Astrocyte of the hippocampus (primary cell): ENCODE data around the gene MAP6D1.
A peak's percentile ranks its signal among the peaks of the same experiment; 100 is the strongest.

Source experiments
- DNase-seq: peaks from one replicate; pipeline ENCODE4 v3.0.0; 2011; ENCODE audit warnings: low read depth, low spot score

Gene MAP6D1

DNA sequence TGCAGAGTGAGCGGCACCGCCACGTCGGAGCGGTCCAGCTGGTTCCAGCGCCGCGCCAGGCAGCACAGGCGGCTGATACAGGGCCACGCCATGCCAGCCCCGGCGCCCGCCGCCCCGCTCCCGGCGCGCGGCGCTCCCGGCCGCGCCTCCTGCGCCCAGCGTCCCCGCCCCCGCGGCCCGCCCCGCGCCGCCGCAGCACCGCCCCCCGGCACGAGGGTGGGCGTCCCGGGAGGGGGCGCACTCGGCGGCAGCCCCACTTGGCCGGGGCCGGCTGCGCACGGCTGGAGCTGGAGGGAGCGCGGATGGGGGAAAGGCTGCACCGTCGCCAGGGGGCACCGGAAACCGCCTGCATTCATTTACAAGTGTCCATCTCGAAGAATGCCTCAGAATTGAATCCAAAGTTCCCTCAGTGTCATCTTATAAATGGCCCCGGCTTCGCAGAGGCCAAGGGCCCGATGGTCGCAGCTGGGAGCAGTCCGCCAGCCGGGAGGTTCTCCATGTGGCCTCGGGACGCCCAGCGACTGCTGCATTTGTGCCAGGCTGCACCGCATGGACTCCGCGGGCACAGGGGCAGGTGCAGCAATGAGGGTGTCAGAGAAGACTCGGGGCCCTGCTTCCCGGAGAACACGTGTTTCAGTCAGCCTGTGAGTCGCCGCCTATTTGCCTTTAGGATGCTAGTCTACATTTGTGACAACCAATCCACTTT is at the start of gene MAP6D1:
TSS of gene MAP6D1 (minus strand) at position 122 of the 706 bp plus-strand sequence. CDS start at position 92, 30 bp downstream.
- DNase-seq, result peak; percentile 77

GRCh38 chr3:183873914-183874313 is 48.5 kb upstream of the MAP6D1 start:
- no peak for DNase-seq

DNA sequence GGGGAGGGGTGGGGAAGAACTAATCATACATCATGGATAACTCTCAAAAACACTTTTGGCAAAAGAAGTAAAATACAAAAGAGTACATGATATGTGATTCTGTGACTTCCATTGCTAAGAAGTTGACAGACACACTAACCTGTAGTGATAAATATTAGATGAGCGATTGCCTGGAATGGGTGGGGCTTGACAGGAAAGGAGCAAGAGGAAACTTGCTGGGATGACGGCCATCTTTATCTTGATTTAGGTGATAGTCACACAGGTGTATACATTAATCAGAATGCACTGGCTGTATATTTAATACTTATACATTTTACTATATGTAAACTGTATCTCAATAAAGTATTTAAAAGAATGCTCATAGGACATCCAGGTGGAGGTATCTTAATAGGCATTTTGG is 46.2 kb upstream of the MAP6D1 start:
- DNase-seq, result no peak

DNA sequence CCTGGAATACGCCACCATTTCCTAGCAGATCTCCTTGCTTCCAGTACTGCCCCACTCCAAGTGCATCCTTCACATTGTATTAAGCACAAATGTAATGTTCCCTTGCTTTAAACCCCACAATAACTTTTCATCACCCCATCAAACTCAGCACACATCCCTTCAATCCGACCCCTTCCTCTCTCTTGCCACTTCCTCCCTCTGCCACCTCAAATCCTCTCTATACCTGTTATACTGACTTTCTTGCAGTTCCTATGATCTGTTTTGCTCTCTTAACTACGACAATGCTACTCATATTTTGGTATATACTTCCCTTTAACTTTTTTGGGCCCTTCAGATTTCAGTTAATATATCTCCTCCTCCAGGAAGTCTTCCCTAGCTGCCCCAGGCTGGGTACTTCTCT is 45.2 kb upstream of the MAP6D1 start:
- no peak for DNase-seq

DNA sequence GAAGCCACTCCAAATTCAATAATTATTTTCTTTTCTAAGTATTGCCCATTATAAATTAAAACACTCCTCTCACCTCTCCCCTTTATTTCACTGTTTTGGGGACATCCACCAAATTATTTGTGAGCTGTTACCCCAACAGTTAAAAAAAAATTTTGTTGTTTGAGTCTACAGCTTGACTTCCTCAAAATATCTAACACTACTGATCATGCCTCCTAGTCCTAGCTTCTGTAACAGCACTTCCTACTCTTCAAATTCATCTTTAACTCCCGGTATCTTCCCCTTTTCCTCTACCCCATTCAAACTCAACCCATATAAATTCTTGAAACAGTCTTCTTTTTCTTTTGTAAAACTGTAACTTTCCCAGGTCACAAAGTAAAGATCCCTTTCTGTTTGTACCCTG is 43.4 kb upstream of the MAP6D1 start:
- no peak for DNase-seq

- no peak for DNase-seq
Observed at GRCh38 chr3:183862610-183863009, 37.2 kb upstream of the MAP6D1 start.

GRCh38 chr3:183857863-183858262 is 32.5 kb upstream of the MAP6D1 start:
- peak; percentile 7 for DNase-seq

DNA sequence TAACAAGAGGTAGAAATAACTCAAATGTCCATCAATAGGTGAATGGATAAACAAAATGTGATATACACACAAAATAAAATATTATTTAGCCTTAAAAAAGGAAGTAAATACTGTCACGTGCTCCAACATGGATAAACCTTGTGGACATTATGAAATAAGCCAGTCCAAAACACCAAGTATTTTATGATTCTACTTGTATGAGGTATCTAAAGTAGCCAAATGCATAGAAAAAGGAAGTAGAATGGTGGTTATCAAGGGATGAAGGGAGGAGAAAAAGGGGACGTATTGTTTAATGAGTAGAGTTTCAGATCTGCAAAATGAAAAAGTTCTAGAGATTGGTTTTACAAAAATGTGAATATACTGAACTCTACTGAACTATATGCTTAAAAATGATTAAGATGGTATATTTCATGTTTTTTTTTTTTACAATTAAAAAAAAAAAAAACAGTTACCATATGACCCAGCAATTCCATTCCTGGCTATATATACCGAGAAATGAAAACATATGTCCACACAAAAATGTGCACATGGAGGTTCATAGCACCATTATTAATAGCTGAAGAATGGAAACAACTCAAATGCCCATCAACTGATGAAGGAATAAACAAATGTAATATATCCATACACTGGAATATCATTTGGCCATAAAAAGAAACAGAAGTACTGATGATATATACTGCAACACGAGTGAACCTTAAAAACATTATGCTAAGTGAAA is 29.1 kb upstream of the MAP6D1 start:
- DNase-seq, result no peak

- no peak for DNase-seq
Observed at GRCh38 chr3:183845608-183846288, 20.4 kb upstream of the MAP6D1 start.

- DNase-seq, result no peak
Observed at GRCh38 chr3:183845090-183845489, 19.7 kb upstream of the MAP6D1 start.

DNA sequence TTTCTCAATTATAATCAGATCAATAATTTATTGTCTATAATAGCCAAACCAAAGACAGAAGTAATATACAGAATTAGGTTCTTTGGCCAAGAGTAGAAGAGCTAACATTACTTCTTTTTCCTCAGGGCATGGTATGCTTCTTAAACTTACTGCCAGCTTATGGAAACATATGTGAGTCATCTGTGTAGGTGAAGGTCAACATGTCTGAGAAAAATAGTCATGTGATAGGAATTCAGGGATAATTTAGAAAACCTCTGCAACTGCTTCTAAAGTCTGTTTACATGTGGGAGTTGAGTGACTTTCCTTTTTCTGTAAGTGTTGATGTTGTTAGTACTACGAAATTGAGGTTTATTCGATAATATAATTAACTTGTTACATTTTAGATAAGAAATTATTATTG is 19.2 kb upstream of the MAP6D1 start:
- peak; percentile 34 for DNase-seq

GRCh38 chr3:183839751-183840150 is 14.4 kb upstream of the MAP6D1 start:
- DNase-seq, result no peak

- DNase-seq, result no peak
Observed at GRCh38 chr3:183837894-183838293, 12.5 kb upstream of the MAP6D1 start.

- no peak for DNase-seq
Observed at GRCh38 chr3:183837390-183837789, 12.0 kb upstream of the MAP6D1 start.

- DNase-seq, result no peak
Observed at GRCh38 chr3:183833516-183833915, 8.1 kb upstream of the MAP6D1 start.

DNA sequence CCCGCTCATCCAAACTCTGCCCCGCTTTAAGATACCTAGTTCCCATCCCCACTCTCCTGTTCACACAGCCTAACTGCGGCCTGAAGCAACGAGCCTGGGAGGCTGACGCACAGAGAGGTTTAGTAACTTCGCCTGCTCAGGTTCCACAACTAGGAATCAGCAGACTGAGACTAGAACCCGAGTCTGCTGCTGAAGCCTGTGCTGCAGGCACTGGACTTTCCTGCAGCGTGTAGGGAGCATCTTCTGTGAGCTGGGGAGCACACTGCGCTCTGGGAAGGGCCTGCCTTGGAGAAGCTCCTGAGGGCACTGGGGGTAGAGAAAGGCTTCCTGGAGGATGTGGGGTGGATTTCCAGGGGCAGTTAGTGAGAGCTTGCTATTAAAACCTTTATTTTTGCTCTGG is 4.8 kb upstream of the MAP6D1 start:
- no peak for DNase-seq

GRCh38 chr3:183829466-183829865 is 4.1 kb upstream of the MAP6D1 start:
- DNase-seq, result no peak

DNA sequence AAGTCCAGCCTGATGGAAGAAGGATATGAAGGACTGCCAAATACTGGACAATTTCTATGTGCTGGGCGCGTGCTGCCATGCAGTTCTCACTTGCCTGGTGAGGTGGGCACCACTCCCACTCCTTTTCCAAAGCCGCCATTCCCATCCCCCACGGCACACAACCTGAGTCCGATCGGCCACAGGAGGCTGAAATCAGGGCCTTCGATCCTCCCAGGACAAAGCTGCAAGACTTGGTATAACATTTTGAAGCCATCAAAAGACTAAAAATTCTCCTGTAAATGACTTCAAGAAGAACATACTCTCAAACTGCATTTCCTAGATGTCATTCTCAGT is 3.1 kb upstream of the MAP6D1 start:
- DNase-seq, result no peak

GRCh38 chr3:183827809-183828537 is 2.6 kb upstream of the MAP6D1 start:
- no peak for DNase-seq

DNA sequence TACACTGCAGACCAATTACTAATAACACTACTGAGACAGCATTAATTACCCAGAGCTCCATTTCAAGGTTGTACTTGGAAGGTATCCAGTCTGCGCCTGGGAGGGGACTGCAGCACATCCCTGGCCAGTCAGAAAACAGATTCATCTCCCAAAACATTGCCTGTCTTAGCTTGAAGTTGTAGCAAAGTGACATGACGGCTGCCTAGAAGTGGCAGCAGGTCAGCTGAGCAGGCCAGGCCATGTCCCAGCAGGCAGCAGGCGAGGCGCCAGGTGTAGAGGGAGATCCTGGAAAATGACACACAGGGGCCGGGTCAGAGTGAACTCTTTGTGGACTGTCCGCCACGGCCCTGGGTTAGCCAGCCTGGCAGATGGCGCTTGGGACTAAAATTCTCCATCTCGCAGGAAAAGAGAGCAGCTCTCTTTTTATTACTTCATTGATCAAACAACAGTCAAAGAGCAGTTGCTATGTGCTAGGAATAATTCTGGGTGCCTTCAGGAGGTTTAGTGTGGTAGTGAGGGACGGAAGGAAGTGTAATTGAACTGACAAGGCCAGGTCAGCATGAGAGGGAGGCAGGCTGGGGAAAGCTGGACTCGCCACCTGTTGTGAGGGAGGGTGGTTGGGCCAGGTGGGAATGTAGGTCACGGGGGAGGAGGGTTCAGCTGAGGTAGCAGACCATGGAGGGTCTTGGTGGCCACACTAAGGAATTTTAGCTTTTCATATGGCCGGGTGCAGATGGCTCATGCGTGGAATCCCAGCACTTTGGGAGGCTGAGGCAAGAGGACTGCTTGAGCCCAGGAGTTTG is 1.3 kb upstream of the MAP6D1 start:
- no peak for DNase-seq

DNA sequence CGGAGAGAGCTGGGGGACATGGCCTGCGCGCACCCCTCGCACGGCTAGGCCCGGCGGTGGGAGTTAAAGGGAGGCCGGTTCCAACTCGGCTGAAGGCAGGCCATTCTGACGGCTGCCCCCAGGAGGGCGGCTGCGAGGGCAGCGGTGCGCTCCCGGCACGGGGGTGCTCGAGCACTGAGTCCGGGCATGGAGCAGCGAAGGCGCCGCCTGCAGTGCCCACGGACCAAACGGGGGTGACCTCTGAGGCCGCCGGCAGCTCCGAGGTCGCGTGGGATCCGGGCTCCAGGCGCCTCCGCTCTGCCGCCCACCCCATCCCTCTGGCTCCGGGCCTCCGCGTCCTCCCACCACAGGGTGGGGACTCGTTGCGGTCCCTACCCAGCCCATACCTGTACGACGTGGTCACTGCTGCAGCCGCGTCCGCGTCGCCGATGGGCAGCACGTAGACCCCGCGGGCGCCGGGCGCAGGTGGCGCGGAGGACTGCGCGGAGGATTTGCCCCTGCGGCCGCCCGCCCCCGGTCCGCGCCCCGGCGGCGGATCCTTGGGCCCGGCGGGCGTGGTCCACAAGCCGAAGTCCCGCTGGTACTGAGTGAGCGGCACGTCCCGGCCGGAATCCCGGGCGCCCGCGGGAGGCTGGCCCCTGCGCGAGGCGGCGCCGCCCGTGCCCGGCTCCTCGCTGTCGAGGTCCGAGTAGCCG is 469 bp downstream of the MAP6D1 start:
- peak; percentile 51 for DNase-seq
